HL-60/S4 (cell line): ENCODE data around the gene PCDHGA9.
"Not testable (repeated sequence)": the region's sequence is repeated elsewhere in the genome, so short reads cannot be mapped to it uniquely, and the experiment has no call there.

Experiments
- in situ Hi-C: fragments of 300-500 bp; cut with MboI; formaldehyde crosslinking; loops from 2 replicates; pipeline ENCODE4 v1.14.3; 2022; ENCODE audit warnings: low sequenced_read_pairs

The PCDHGA9 gene

GRCh38 chr5:141383345-141383744, 19.2 kb upstream of the PCDHGA9 start:
- in situ Hi-C loops = no loop called here

- in situ Hi-C loops = no loop called here
Observed at GRCh38 chr5:141384471-141385267, 17.9 kb upstream of the PCDHGA9 start.

GRCh38 chr5:141387557-141388311, 14.8 kb upstream of the PCDHGA9 start, which contains the start of gene PCDHGB4:
Gene PCDHGB4 (plus strand): TSS chr5:141387698. CDS start chr5:141387885, 187 bp downstream.
- in situ Hi-C loops = not testable (repeated sequence)

- in situ Hi-C loops = no loop called here
Observed at GRCh38 chr5:141388661-141389060, 13.9 kb upstream of the PCDHGA9 start.

DNA sequence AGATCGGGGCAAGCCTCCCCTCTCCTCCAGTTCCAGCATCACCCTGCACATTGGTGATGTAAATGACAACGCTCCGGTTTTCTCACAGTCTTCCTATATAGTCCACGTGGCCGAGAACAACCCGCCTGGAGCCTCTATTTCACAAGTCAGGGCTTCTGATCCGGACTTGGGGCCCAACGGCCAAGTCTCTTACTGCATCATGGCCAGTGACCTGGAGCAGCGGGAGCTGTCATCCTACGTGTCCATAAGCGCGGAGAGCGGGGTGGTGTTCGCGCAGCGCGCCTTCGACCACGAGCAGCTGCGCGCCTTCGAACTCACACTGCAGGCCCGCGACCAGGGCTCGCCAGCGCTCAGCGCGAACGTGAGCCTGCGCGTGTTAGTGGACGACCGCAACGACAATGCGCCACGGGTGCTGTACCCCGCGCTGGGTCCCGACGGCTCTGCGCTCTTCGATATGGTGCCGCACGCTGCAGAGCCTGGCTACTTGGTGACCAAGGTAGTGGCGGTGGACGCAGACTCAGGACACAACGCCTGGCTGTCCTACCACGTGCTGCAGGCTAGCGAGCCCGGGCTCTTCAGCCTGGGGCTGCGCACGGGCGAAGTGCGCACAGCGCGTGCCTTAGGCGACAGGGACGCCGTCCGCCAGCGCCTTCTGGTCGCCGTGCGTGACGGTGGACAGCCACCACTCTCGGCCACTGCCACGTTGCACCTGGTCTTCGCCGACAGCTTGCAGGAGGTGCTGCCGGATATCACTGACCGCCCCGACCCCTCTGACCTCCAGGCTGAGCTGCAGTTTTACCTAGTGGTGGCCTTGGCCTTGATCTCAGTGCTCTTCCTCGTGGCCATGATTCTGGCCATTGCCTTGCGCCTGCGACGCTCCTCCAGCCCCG, 13.2 kb upstream of the PCDHGA9 start:
- in situ Hi-C loops = no loop called here

DNA sequence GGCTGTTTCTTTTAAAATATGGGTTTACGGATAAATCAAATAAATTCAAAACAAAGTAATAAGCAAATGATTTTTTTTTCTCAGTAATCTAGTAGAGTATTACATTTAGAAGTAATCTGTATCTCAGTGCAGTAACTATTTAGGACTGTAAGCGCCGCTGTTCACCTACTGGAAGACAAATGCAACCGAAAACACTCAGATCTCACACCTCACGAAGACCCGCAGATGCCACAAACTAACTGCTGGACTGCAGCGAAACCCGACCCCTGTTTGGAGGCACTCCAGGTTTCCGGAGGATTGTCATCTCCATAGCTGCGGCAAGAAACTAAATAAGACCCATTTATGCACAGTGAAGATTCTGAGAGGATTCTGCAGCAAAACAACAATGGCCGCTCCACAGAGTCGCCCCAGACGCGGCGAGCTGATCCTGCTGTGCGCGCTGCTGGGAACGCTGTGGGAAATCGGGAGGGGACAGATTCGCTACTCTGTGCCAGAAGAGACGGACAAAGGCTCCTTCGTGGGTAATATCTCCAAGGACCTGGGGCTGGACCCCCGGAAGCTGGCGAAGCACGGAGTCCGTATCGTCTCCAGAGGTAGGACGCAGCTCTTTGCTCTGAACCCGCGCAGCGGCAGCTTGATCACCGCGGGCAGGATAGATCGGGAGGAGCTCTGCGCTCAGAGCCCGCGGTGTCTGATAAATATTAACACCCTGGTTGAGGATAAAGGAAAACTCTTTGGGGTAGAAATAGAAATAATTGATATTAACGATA, 10.0 kb upstream of the PCDHGA9 start, which contains the start of gene PCDHGA8:
TSS of gene PCDHGA8 (plus strand) at position 205 of the 770 bp plus-strand sequence. CDS start at position 386, 181 bp downstream.
- in situ Hi-C loops = no loop called here

DNA sequence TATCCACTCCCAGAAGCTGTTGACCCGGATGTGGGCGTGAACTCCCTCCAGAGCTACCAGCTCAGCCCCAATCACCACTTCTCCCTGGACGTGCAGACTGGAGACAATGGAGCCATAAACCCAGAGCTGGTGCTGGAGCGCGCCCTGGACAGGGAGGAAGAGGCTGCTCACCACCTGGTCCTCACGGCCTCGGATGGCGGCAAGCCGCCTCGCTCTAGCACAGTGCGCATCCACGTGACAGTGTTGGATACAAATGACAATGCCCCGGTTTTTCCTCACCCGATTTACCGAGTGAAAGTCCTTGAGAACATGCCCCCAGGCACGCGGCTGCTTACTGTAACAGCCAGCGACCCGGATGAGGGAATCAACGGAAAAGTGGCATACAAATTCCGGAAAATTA, 9.3 kb upstream of the PCDHGA9 start:
- in situ Hi-C loops = no loop called here

- in situ Hi-C loops = not testable (repeated sequence)
Observed at GRCh38 chr5:141394401-141395187, 8.0 kb upstream of the PCDHGA9 start.

GRCh38 chr5:141397756-141398551, 4.6 kb upstream of the PCDHGA9 start, which contains the start of gene PCDHGB5:
Gene PCDHGB5 (plus strand): TSS chr5:141397947. CDS start chr5:141398128, 181 bp downstream.
- in situ Hi-C loops = not testable (repeated sequence)

- in situ Hi-C loops = no loop called here
Observed at GRCh38 chr5:141398608-141399007, 4.0 kb upstream of the PCDHGA9 start.

DNA sequence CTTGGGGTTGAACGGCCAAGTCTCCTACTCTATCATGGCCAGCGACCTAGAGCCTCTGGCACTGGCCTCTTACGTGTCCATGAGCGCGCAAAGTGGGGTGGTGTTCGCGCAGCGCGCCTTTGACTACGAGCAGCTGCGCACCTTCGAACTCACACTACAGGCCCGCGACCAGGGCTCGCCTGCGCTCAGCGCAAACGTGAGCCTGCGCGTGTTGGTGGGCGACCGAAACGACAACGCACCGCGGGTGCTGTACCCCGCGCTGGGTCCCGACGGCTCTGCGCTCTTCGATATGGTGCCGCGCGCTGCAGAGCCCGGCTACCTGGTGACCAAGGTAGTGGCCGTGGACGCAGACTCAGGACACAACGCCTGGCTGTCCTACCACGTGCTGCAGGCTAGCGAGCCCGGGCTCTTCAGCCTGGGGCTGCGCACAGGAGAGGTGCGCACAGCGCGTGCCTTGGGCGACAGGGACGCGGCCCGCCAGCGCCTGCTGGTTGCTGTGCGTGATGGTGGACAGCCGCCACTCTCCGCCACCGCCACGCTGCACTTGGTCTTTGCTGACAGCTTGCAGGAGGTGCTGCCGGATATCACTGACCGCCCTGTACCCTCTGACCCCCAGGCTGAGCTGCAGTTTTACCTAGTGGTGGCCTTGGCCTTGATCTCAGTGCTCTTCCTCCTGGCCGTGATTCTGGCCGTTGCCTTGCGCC, 2.9 kb upstream of the PCDHGA9 start:
- in situ Hi-C loops = no loop called here

- in situ Hi-C loops = no loop called here
Observed at GRCh38 chr5:141403387-141403786, 809 bp downstream of the PCDHGA9 start.

DNA sequence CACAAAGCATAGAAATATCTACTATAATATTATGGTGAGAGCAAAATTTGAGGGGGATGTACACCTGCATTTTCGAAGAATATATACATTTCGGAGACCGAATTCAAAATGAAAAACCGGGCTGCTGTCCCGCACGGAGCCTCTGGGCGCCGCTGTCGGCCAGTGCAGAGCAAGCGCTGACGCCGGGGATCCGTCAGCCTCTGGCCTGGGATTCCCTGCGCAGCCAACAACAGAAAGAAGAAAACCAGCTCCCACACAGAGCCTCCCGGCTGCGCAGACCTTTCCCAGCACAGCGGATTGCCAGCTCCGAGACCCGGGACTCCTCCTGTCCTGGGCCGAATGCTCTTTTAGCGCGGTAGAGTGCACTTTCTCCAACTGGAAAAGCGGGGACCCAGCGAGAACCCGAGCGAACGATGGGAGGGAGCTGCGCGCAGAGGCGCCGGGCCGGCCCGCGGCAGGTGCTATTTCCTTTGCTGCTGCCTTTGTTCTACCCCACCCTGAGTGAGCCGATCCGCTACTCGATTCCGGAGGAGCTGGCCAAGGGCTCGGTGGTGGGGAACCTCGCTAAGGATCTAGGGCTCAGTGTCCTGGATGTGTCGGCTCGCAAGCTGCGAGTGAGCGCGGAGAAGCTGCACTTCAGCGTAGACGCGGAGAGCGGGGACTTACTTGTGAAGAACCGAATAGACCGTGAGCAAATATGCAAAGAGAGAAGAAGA, 5.4 kb downstream of the PCDHGA9 start, which contains the start of gene PCDHGB6:
TSS of gene PCDHGB6 (plus strand) at position 232 of the 716 bp plus-strand sequence. CDS start at position 414, 182 bp downstream.
- in situ Hi-C loops = not testable (repeated sequence)

GRCh38 chr5:141409598-141410306, 7.2 kb downstream of the PCDHGA9 start:
- in situ Hi-C loops = loop anchor here (10.0 kb wide), 1 partner anchor 145 kb away; no protein-coding TSS in a partner anchor

GRCh38 chr5:141411575-141411974, 9.0 kb downstream of the PCDHGA9 start:
- in situ Hi-C loops = loop anchor here (10.0 kb wide), 1 partner anchor 143 kb away; no protein-coding TSS in a partner anchor
